Mucosa of stomach (tissue), 1 donor: ENCODE data around the gene WIZ.

ENCODE experiments used
- H3K27me3 ChIP-seq: one replicate; pipeline ENCODE4 v1.7.0; 2013; ENCODE audit warnings: mild to moderate bottlenecking, low read length; ENCODE audit not compliant: control insufficient read depth, insufficient read depth
- H3K36me3 ChIP-seq: one replicate; pipeline ENCODE4 v1.7.0; 2013; ENCODE audit warnings: low read length; ENCODE audit not compliant: control insufficient read depth, insufficient read depth
- H3K4me1 ChIP-seq: one replicate; pipeline ENCODE4 v1.7.0; 2013; ENCODE audit warnings: mild to moderate bottlenecking, low read length; ENCODE audit not compliant: control insufficient read depth, insufficient read depth
- H3K4me3 ChIP-seq: one replicate; pipeline ENCODE4 v1.7.0; 2013; ENCODE audit warnings: low read length
- H3K9ac ChIP-seq: one replicate; pipeline ENCODE4 v1.7.0; 2013; ENCODE audit warnings: mild to moderate bottlenecking, low read length, moderate library complexity
- H3K9me3 ChIP-seq: one replicate; pipeline ENCODE4 v1.7.0; 2013; ENCODE audit warnings: mild to moderate bottlenecking, low read length, moderate library complexity; ENCODE audit not compliant: control insufficient read depth
- donor health status: Pancreatic carcinoma.

The WIZ gene

GRCh38 chr19:15463861-15464371 is 14.2 kb upstream of the WIZ start:
- Histone ChIP-seq H3K9me3 (no peaks in the 10 kb centered on the region), H3K4me3 (no peak overlapping the region), H3K27me3 (peaks cover 28% of the 10 kb centered on the region), H3K9ac (no peak overlapping the region), H3K4me1 (no peaks in the 10 kb centered on the region), H3K36me3 (no peaks in the 10 kb centered on the region)

- Histone ChIP-seq H3K4me1 (peaks cover 6% of the 10 kb centered on the region), H3K9me3 (no peaks in the 10 kb centered on the region), H3K36me3 (no peaks in the 10 kb centered on the region), H3K4me3 (no peak overlapping the region), H3K27me3 (peaks cover 39% of the 10 kb centered on the region), H3K9ac (no peak overlapping the region)
These were observed 11.9 kb upstream of the WIZ start for GRCh38 chr19:15461694-15462093.

GRCh38 chr19:15457701-15458484 is 8.1 kb upstream of the WIZ start:
- Histone ChIP-seq H3K4me3 (no peak overlapping the region), H3K27me3 (peaks cover 55% of the 10 kb centered on the region), H3K9ac (no peak overlapping the region), H3K36me3 (no peaks in the 10 kb centered on the region), H3K4me1 (peaks cover 22% of the 10 kb centered on the region), H3K9me3 (no peaks in the 10 kb centered on the region)

GRCh38 chr19:15456871-15457700 is 7.3 kb upstream of the WIZ start:
- H3K36me3 ChIP-seq, result no peaks in the 10 kb centered on the region
- peaks cover 55% of the 10 kb centered on the region for H3K27me3 ChIP-seq
- no peak overlapping the region for H3K4me3 ChIP-seq

GRCh38 chr19:15456441-15456840 is 6.7 kb upstream of the WIZ start:
- Histone ChIP-seq H3K9ac (no peak overlapping the region), H3K4me3 (no peak overlapping the region), H3K9me3 (no peaks in the 10 kb centered on the region), H3K36me3 (no peaks in the 10 kb centered on the region), H3K4me1 (peaks cover 33% of the 10 kb centered on the region), H3K27me3 (peaks cover 55% of the 10 kb centered on the region)

More at GRCh38 chr19:15456871-15457700, 7.3 kb upstream of the WIZ start:
- Histone ChIP-seq H3K9ac (no peak overlapping the region), H3K9me3 (no peaks in the 10 kb centered on the region), H3K4me1 (peaks cover 27% of the 10 kb centered on the region)

- peaks cover 55% of the 10 kb centered on the region for H3K27me3 ChIP-seq
- H3K4me3 ChIP-seq, result no peak overlapping the region
- H3K9ac ChIP-seq, result no peak overlapping the region
- H3K9me3 ChIP-seq, result no peaks in the 10 kb centered on the region
- no peaks in the 10 kb centered on the region for H3K36me3 ChIP-seq
- H3K4me1 ChIP-seq, result peaks cover 33% of the 10 kb centered on the region
These were observed 6.2 kb upstream of the WIZ start for GRCh38 chr19:15455996-15456395.

GRCh38 chr19:15453906-15454860 is 4.4 kb upstream of the WIZ start:
- Histone ChIP-seq H3K27me3 (peaks cover 52% of the 10 kb centered on the region), H3K4me3 (no peak overlapping the region), H3K9me3 (no peaks in the 10 kb centered on the region), H3K9ac (no peak overlapping the region), H3K4me1 (peaks cover 33% of the 10 kb centered on the region), H3K36me3 (no peaks in the 10 kb centered on the region)

GRCh38 chr19:15453091-15453578 is 3.4 kb upstream of the WIZ start:
- no peaks in the 10 kb centered on the region for H3K9me3 ChIP-seq
- H3K4me1 ChIP-seq, result peaks cover 42% of the 10 kb centered on the region
- peak overlapping the region; percentile 45 for H3K9ac ChIP-seq
- H3K4me3 ChIP-seq, result peak overlapping the region; percentile 60
- H3K27me3 ChIP-seq, result peaks cover 49% of the 10 kb centered on the region
- no peaks in the 10 kb centered on the region for H3K36me3 ChIP-seq

GRCh38 chr19:15452111-15453047 is 2.6 kb upstream of the WIZ start:
- H3K36me3 ChIP-seq, result no peaks in the 10 kb centered on the region
- H3K9ac ChIP-seq, result peak overlapping the region; percentile 45
- H3K27me3 ChIP-seq, result peaks cover 41% of the 10 kb centered on the region
- H3K4me3 ChIP-seq, result peak overlapping the region; percentile 60
- H3K9me3 ChIP-seq, result no peaks in the 10 kb centered on the region
- H3K4me1 ChIP-seq, result peaks cover 38% of the 10 kb centered on the region

GRCh38 chr19:15450528-15450890 is 753 bp upstream of the WIZ start:
- no peaks in the 10 kb centered on the region for H3K36me3 ChIP-seq
- H3K9me3 ChIP-seq, result no peaks in the 10 kb centered on the region
- peaks cover 31% of the 10 kb centered on the region for H3K4me1 ChIP-seq
- no peak overlapping the region for H3K4me3 ChIP-seq
- H3K9ac ChIP-seq, result no peak overlapping the region
- peaks cover 23% of the 10 kb centered on the region for H3K27me3 ChIP-seq
